ENCODE data around the gene CAMTA1.
"Not testable (repeated sequence)": the region's sequence is repeated elsewhere in the genome, so short reads cannot be mapped to it uniquely, and the experiment has no call there.

Gene CAMTA1

GRCh38 chr1:6785318-6785727, at the start of gene CAMTA1:
Gene CAMTA1 (plus strand): TSS chr1:6785454. CDS start chr1:6785531, 77 bp downstream.
- DNase-seq (ENCODE audit: low spot score) = no peak

- DNase-seq (ENCODE audit: low spot score) = no peak
These were observed 46.1 kb upstream of the CAMTA1 start for GRCh38 chr1:6738987-6739676.

GRCh38 chr1:6742676-6743188, 42.5 kb upstream of the CAMTA1 start:
- not testable (repeated sequence) for DNase-seq (ENCODE audit: low spot score)

GRCh38 chr1:6743189-6744101, 41.8 kb upstream of the CAMTA1 start:
- DNase-seq (ENCODE audit: low spot score) = no peak

- no peak for DNase-seq (ENCODE audit: low spot score)
These were observed 40.2 kb upstream of the CAMTA1 start for GRCh38 chr1:6745073-6745472.

- DNase-seq (ENCODE audit: low spot score) = no peak
These were observed 37.6 kb upstream of the CAMTA1 start for GRCh38 chr1:6747674-6748073.

- no peak for DNase-seq (ENCODE audit: low spot score)
These were observed 34.8 kb upstream of the CAMTA1 start for GRCh38 chr1:6750490-6750889.

GRCh38 chr1:6753320-6754140, 31.7 kb upstream of the CAMTA1 start:
- DNase-seq (ENCODE audit: low spot score) = no peak

- no peak for DNase-seq (ENCODE audit: low spot score)
These were observed 28.8 kb upstream of the CAMTA1 start for GRCh38 chr1:6756457-6756856.

GRCh38 chr1:6757719-6758435, 27.4 kb upstream of the CAMTA1 start:
- DNase-seq (ENCODE audit: low spot score) = no peak

- DNase-seq (ENCODE audit: low spot score) = no peak
These were observed 24.0 kb upstream of the CAMTA1 start for GRCh38 chr1:6761196-6761737.

GRCh38 chr1:6762060-6762459, 23.2 kb upstream of the CAMTA1 start:
- DNase-seq (ENCODE audit: low spot score) = no peak

GRCh38 chr1:6770751-6771440, 14.4 kb upstream of the CAMTA1 start:
- DNase-seq (ENCODE audit: low spot score) = no peak

GRCh38 chr1:6771441-6771769, 13.8 kb upstream of the CAMTA1 start:
- DNase-seq (ENCODE audit: low spot score) = no peak

GRCh38 chr1:6774381-6774780, 10.9 kb upstream of the CAMTA1 start:
- DNase-seq (ENCODE audit: low spot score) = no peak

- no peak for DNase-seq (ENCODE audit: low spot score)
These were observed 9.8 kb upstream of the CAMTA1 start for GRCh38 chr1:6775261-6776043.

GRCh38 chr1:6776389-6776788, 8.9 kb upstream of the CAMTA1 start:
- DNase-seq (ENCODE audit: low spot score) = no peak

- no peak for DNase-seq (ENCODE audit: low spot score)
These were observed 8.4 kb upstream of the CAMTA1 start for GRCh38 chr1:6776895-6777294.

GRCh38 chr1:6777813-6778212, 7.4 kb upstream of the CAMTA1 start:
- no peak for DNase-seq (ENCODE audit: low spot score)

Data from COLO829 (cell line).